ENCODE data around the gene WT1.

Gene WT1

GRCh38 chr11:32438346-32438865 is 3.1 kb upstream of the WT1 start:
- DNase-seq (ENCODE audit: low read depth in 2 of 2) = no peak

DNA sequence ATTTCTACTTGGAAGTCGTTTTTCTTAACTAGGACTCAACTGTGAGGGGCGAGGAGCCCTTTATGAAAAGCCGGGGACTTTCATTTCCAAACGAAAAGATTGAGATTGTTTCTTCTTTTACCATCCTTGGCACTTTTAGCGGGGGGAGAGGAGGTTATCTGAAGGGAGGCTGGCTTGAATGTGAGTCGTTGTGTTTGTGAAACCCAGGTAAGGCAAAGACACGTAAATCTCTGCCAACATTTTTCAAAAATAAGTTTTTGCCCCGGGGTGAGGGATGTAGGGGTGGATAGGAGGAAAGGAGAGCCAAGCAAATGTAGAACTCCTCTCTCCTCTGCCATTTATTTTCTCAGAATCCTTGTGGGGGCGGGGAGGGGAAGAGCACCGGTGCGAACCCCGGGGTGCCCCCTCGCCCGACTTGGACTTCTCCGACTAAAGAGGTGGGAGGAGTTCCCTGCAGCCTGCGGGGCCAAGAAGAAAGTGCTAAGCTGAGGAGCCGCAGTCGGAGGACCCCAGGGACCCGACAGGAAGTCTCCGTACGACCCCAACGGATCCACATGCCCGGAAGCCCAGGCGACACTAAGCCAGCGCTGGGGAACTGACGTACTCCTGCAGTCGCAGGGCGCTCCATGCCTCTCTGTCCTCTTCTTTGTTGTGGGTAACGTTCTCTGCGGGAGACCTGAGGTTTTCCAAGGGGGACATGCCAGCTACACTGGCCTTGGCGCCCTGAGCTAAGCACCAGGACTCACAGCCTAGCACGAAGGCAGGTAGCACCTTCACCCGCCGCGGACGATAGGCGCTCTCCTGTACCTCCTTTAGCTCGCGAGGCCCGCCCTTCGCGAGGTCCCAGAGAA is 2.4 kb upstream of the WT1 start:
- DNase-seq (ENCODE audit: low read depth in 2 of 2) = no peak

- no peak for DNase-seq (ENCODE audit: low read depth in 2 of 2)
These were observed 1.6 kb upstream of the WT1 start for GRCh38 chr11:32436751-32437494.

DNA sequence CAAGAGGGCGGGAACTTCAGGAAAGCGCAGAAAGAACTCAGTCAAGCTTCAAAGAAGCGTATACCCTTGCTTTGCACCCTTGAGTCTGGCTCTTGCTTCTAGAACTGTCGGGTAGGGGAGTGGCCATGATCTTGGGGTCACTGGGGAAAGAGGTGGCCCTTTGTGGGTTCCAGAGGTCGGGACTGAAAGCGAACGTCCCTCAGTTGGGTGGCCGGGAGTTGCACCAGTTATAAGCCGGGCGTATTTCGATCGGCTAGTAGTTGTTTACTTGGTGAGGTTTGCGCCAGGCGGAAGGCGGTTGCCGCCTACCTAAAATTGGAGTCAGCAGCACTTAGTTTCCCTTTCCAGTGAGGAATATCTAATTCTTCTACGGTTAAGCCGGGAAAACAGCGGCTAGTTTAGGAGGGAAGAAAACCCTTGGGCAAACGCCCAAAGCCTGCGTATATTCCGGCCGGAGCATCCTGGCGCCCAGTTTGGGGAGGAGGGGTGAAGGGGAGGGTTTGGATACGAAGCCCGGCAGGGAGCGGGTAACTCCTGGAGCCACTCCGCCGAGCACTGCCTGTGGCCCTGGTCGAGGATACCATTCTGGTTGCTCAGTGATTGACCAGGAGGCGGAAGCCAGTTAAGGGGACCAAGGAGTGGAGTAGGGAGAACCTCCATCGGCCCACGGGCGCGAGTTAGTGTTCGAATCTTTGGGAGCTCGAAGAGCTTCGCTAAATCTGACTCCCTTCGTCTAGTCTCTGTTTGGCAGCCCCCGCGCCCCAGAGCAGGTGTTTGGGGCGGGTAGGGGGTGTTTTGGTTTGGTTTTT is 807 bp upstream of the WT1 start:
- DNase-seq (ENCODE audit: low read depth in 2 of 2) = no peak

DNA sequence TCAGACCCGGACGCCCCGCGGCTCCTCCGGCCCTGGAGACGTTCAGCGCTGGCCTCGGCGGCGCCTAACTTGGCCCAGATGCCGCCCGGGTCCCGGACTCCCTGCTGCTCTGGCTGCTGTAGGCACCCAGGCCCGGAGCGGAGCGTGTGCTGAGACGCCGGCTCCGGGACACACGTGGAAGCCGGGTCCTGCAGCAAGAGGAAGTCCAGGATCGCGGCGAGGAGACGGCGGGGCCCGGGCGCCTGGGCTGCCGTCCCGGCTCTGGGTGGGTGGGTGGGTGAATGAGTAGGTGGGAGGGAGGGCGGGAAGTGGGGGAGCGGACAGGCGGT is 223 bp downstream of the WT1 start:
- DNase-seq (ENCODE audit: low read depth in 2 of 2) = no peak

GRCh38 chr11:32434356-32435151 is 785 bp downstream of the WT1 start:
- no peak for DNase-seq (ENCODE audit: low read depth in 2 of 2)

GRCh38 chr11:32433914-32434355 is 1.4 kb downstream of the WT1 start:
- DNase-seq (ENCODE audit: low read depth in 2 of 2) = no peak

GRCh38 chr11:32433101-32433913 is 2.0 kb downstream of the WT1 start:
- no peak for DNase-seq (ENCODE audit: low read depth in 2 of 2)

GRCh38 chr11:32432565-32432964 is 2.8 kb downstream of the WT1 start:
- no peak for DNase-seq (ENCODE audit: low read depth in 2 of 2)

GRCh38 chr11:32430568-32431381 is 4.6 kb downstream of the WT1 start:
- no peak for DNase-seq (ENCODE audit: low read depth in 2 of 2)

DNA sequence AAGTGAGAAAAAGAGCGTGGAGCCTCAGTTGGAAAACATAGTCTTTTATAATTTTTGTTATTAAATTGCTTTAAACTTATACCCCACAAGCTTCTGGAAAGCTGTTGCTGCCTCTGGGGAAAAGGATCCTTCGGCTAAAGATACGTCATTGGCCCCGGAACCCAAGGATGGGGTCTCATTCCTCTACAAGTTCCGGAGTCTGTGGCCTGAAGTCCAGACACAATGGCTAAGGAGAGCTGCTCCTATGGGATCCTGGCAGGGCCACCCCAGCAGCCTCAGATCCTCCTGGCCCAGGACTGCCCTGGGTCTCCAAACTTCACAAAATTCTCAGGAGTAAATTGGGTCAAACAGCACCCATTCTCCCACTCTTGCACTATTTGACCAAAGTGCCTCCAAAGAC is 5.9 kb downstream of the WT1 start:
- DNase-seq (ENCODE audit: low read depth in 2 of 2) = no peak

DNA sequence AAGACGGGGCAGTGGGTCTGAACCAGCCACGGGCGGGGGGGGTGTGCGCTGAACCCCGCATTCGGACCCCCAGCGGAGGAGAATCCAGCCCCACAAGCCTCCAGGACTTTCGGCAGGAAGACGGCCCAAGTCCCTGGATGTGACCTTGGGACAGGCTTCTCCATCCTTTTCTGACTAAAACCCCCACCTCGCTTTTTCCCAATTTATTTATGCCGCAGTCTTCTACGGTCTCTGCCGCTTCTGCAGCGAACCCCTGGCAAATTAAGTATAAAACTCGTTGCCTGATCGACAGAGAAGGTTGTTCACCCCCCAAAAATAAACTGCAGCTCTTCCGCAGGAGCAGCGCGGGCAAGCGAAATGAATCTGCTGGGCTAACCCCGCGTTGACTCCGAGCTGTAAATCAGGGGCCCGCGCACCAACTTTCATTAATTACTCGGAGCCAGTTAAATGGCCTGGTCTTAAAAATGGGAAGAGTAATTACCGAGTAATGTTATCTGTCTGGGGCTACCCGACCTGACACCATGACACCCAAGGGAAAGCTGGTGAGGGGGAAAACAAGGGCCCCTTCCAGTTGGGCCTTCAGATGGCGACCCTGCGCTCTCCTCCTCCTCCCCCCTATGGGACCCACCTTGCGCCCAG is 6.6 kb downstream of the WT1 start:
- DNase-seq (ENCODE audit: low read depth in 2 of 2) = no peak

- no peak for DNase-seq (ENCODE audit: low read depth in 2 of 2)
These were observed 7.2 kb downstream of the WT1 start for GRCh38 chr11:32427935-32428664.

DNA sequence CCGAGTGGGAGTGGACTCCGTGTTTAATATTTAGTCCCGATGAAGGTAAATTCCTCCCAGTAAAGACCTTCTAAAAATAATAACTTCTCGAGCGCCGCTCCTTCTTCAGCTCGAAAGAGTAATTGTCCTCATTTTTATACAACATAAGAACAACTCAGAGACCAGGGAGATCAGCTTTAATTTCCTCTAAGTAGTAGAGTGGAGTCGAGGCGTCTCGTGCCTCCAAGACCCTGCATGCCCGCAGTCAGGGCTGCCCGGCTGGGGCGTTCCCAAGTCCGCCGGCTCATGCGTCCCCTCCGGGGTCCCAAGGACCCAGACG is 7.8 kb downstream of the WT1 start:
- DNase-seq (ENCODE audit: low read depth in 2 of 2) = no peak

DNA sequence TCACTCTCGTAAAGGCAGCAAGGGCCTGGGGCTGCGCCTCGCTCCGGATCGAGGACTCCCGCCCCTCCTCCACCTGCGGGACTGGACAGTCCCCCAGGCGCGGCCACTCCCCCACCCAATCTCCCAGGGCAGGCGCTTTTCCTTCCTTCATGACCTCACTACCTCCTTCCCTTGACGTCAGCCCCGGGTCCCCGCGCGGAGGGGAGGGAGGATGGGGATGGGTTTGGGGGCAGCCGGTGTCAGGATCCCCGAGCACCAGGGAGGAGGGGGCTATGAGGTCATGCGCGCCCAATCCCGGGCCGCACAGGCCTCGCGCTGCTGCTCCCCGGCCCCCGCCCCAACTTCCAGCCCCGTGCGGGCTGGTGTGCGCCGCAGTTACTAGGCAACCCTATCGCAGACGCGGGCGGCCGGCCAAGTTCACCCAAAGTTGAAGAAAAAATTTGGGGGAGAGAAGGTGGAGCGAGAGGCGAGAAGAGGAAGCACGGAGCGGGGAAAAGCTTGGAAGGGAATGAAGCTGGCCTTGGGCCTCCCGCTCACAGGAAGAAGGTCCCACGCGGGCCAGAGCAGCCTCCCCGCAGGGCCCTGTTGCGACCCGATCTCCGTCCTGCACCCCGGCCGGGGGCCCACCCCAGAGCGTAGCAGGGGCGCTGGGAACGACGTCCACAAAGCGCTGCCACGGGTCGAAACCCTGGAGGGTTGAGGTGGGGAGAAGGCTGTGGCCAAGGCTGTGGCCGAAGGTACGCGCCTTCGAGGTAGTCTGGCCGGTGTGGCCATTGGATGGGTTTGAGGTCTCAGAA is 8.3 kb downstream of the WT1 start:
- DNase-seq (ENCODE audit: low read depth in 2 of 2) = no peak

- no peak for DNase-seq (ENCODE audit: low read depth in 2 of 2)
These were observed 9.1 kb downstream of the WT1 start for GRCh38 chr11:32426192-32426591.

- DNase-seq (ENCODE audit: low read depth in 2 of 2) = no peak
These were observed 9.6 kb downstream of the WT1 start for GRCh38 chr11:32425761-32426160.

GRCh38 chr11:32422545-32422944 is 12.8 kb downstream of the WT1 start:
- no peak for DNase-seq (ENCODE audit: low read depth in 2 of 2)

All from fibroblast of skin of left biceps (primary cell).